ENCODE results near the gene MCU. TPM values are rescaled to one million over a fixed set of nuclear protein-coding genes. Genes with fewer than 3 reads are reported as not detected.

MCU gene
- total RNA-seq, 2 donors from 2014 or later, result 11.6 to 18.7 TPM

GRCh38 chr10:72818076-72818475, 126.1 kb downstream of the MCU start:
- DNase-seq (ENCODE audit: low spot score), result no peak
- peaks cover 4 to 12% of the 10 kb centered on the region in 2 donors for H3K4me1 Mint-ChIP-seq (ENCODE audit: low read depth in 2 of 2)
- H3K4me3 Mint-ChIP-seq, result no peak overlapping the region
- no peaks in the 10 kb centered on the region for H3K27me3 Mint-ChIP-seq
- ATAC-seq, result no peak
- no peaks in the 10 kb centered on the region for H3K9me3 Mint-ChIP-seq
- H3K36me3 Mint-ChIP-seq, result no peaks in the 10 kb centered on the region
- H3K27ac Mint-ChIP-seq, result no peak overlapping the region

GRCh38 chr10:72819053-72819452, 127.1 kb downstream of the MCU start:
- Mint-ChIP-seq H3K4me3 (no peak overlapping the region), H3K27me3 (no peaks in the 10 kb centered on the region), H3K36me3 (no peaks in the 10 kb centered on the region), H3K27ac (no peak overlapping the region), H3K9me3 (no peaks in the 10 kb centered on the region), H3K4me1 (ENCODE audit: low read depth in 2 of 2) (peaks cover 4 to 11% of the 10 kb centered on the region in 2 donors)
- DNase-seq (ENCODE audit: low spot score), result no peak
- no peak for ATAC-seq

- Mint-ChIP-seq H3K27ac (no peak overlapping the region), H3K27me3 (no peaks in the 10 kb centered on the region), H3K4me1 (ENCODE audit: low read depth in 2 of 2) (peaks cover 4 to 11% of the 10 kb centered on the region in 2 donors), H3K36me3 (no peaks in the 10 kb centered on the region), H3K9me3 (no peaks in the 10 kb centered on the region), H3K4me3 (no peak overlapping the region)
- ATAC-seq (no peak), DNase-seq (ENCODE audit: low spot score) (no peak)
Observed at GRCh38 chr10:72821606-72822005, 129.7 kb downstream of the MCU start.

GRCh38 chr10:72822342-72822986, 130.5 kb downstream of the MCU start:
- H3K36me3 Mint-ChIP-seq, result no peaks in the 10 kb centered on the region
- no peak overlapping the region for H3K27ac Mint-ChIP-seq
- DNase-seq (ENCODE audit: low spot score), result no peak
- H3K4me1 Mint-ChIP-seq (ENCODE audit: low read depth in 2 of 2), result peaks cover 4 to 11% of the 10 kb centered on the region in 2 donors
- no peak for ATAC-seq
- no peaks in the 10 kb centered on the region for H3K9me3 Mint-ChIP-seq
- H3K4me3 Mint-ChIP-seq, result no peak overlapping the region
- no peaks in the 10 kb centered on the region for H3K27me3 Mint-ChIP-seq

GRCh38 chr10:72825163-72825562, 133.2 kb downstream of the MCU start:
- ATAC-seq, result no peak
- Mint-ChIP-seq H3K36me3 (no peaks in the 10 kb centered on the region), H3K4me3 (no peak overlapping the region), H3K27me3 (no peaks in the 10 kb centered on the region), H3K27ac (no peak overlapping the region), H3K9me3 (no peaks in the 10 kb centered on the region), H3K4me1 (ENCODE audit: low read depth in 2 of 2) (peaks cover 0 to 2% of the 10 kb centered on the region in 2 donors)
- DNase-seq (ENCODE audit: low spot score), result no peak

- Mint-ChIP-seq H3K27me3 (no peaks in the 10 kb centered on the region), H3K4me3 (no peak overlapping the region), H3K27ac (no peak overlapping the region), H3K4me1 (ENCODE audit: low read depth in 2 of 2) (peaks cover 0 to 6% of the 10 kb centered on the region in 2 donors), H3K36me3 (no peaks in the 10 kb centered on the region), H3K9me3 (no peaks in the 10 kb centered on the region)
- ATAC-seq (no peak), DNase-seq (ENCODE audit: low spot score) (no peak)
Observed at GRCh38 chr10:72826346-72826745, 134.4 kb downstream of the MCU start.

- H3K27me3 Mint-ChIP-seq, result no peaks in the 10 kb centered on the region
- DNase-seq (ENCODE audit: low spot score) (no peak), ATAC-seq (no peak)
- H3K4me1 Mint-ChIP-seq (ENCODE audit: low read depth in 2 of 2), result peaks cover 0 to 6% of the 10 kb centered on the region in 2 donors
- H3K9me3 Mint-ChIP-seq, result no peaks in the 10 kb centered on the region
- H3K27ac Mint-ChIP-seq, result no peak overlapping the region
- H3K36me3 Mint-ChIP-seq, result no peaks in the 10 kb centered on the region
- no peak overlapping the region for H3K4me3 Mint-ChIP-seq
Observed at GRCh38 chr10:72828294-72828693, 136.4 kb downstream of the MCU start.

- Mint-ChIP-seq H3K9me3 (no peaks in the 10 kb centered on the region), H3K27ac (no peak overlapping the region), H3K27me3 (no peaks in the 10 kb centered on the region), H3K36me3 (no peaks in the 10 kb centered on the region), H3K4me1 (ENCODE audit: low read depth in 2 of 2) (peaks cover 0 to 6% of the 10 kb centered on the region in 2 donors), H3K4me3 (no peak overlapping the region)
- no peak for DNase-seq (ENCODE audit: low spot score)
- no peak for ATAC-seq
Observed at GRCh38 chr10:72830625-72831024, 138.7 kb downstream of the MCU start.

- H3K4me3 Mint-ChIP-seq, result no peak overlapping the region
Observed at GRCh38 chr10:72831696-72832409, 139.9 kb downstream of the MCU start.

GRCh38 chr10:72832701-72833100, 140.8 kb downstream of the MCU start:
- H3K36me3 Mint-ChIP-seq, result no peaks in the 10 kb centered on the region
- ATAC-seq, result no peak
- H3K27me3 Mint-ChIP-seq, result no peaks in the 10 kb centered on the region
- no peak overlapping the region for H3K27ac Mint-ChIP-seq
- DNase-seq (ENCODE audit: low spot score), result no peak
- peaks cover 0 to 10% of the 10 kb centered on the region in 2 donors for H3K4me1 Mint-ChIP-seq (ENCODE audit: low read depth in 2 of 2)
- H3K4me3 Mint-ChIP-seq, result no peak overlapping the region
- H3K9me3 Mint-ChIP-seq, result no peaks in the 10 kb centered on the region

More at GRCh38 chr10:72831696-72832409, 139.9 kb downstream of the MCU start:
- Mint-ChIP-seq H3K4me1 (ENCODE audit: low read depth in 2 of 2) (peaks cover 0 to 6% of the 10 kb centered on the region in 2 donors), H3K36me3 (no peaks in the 10 kb centered on the region), H3K27me3 (no peaks in the 10 kb centered on the region), H3K27ac (no peak overlapping the region), H3K9me3 (no peaks in the 10 kb centered on the region)
- DNase-seq (ENCODE audit: low spot score) (no peak), ATAC-seq (no peak)

GRCh38 chr10:72834183-72834825, 142.4 kb downstream of the MCU start:
- Mint-ChIP-seq H3K27me3 (no peaks in the 10 kb centered on the region), H3K36me3 (no peaks in the 10 kb centered on the region), H3K27ac (no peak overlapping the region), H3K4me1 (ENCODE audit: low read depth in 2 of 2) (peaks cover 0 to 10% of the 10 kb centered on the region in 2 donors), H3K4me3 (no peak overlapping the region), H3K9me3 (no peaks in the 10 kb centered on the region)
- DNase-seq (ENCODE audit: low spot score) (no peak), ATAC-seq (no peak)

GRCh38 chr10:72840319-72840718, 148.4 kb downstream of the MCU start:
- no peaks in the 10 kb centered on the region for H3K9me3 Mint-ChIP-seq
- no peaks in the 10 kb centered on the region for H3K36me3 Mint-ChIP-seq
- DNase-seq (ENCODE audit: low spot score) (no peak), ATAC-seq (no peak)
- peaks cover 0 to 4% of the 10 kb centered on the region in 2 donors for H3K4me1 Mint-ChIP-seq (ENCODE audit: low read depth in 2 of 2)
- H3K27ac Mint-ChIP-seq, result no peak overlapping the region
- no peaks in the 10 kb centered on the region for H3K27me3 Mint-ChIP-seq
- no peak overlapping the region for H3K4me3 Mint-ChIP-seq

GRCh38 chr10:72841487-72841886, 149.5 kb downstream of the MCU start:
- H3K4me3 Mint-ChIP-seq, result no peak overlapping the region
- H3K9me3 Mint-ChIP-seq, result no peaks in the 10 kb centered on the region
- ATAC-seq, result no peak
- DNase-seq (ENCODE audit: low spot score), result no peak
- no peaks in the 10 kb centered on the region for H3K27me3 Mint-ChIP-seq
- no peak overlapping the region for H3K27ac Mint-ChIP-seq
- H3K4me1 Mint-ChIP-seq (ENCODE audit: low read depth in 2 of 2), result peaks cover 0 to 4% of the 10 kb centered on the region in 2 donors
- no peaks in the 10 kb centered on the region for H3K36me3 Mint-ChIP-seq

GRCh38 chr10:72842164-72842563, 150.2 kb downstream of the MCU start:
- no peak for DNase-seq (ENCODE audit: low spot score)
- Mint-ChIP-seq H3K27ac (no peak overlapping the region), H3K4me1 (ENCODE audit: low read depth in 2 of 2) (peaks cover 0 to 4% of the 10 kb centered on the region in 2 donors), H3K36me3 (no peaks in the 10 kb centered on the region), H3K4me3 (no peak overlapping the region), H3K9me3 (no peaks in the 10 kb centered on the region), H3K27me3 (no peaks in the 10 kb centered on the region)
- ATAC-seq, result no peak
